ENCODE measurements around the gene NFKBIE. TPM values are rescaled to one million over a fixed set of nuclear protein-coding genes. Genes with fewer than 3 reads are reported as not detected.

The NFKBIE gene
- total and polyA plus RNA-seq, 2 of the 13 experiments (the other 11 are each of a cell fraction or from before 2014, with no cell fraction given): 6.7 to 14.5 TPM

- TF ChIP-seq HOMEZ (CRISPR knock-in tag; IDR thresholded peaks at IDR 0.05; ENCODE audit: low read depth) (no peak), HDAC1 (CRISPR knock-in tag; IDR thresholded peaks at IDR 0.05) (no peak), ZNF234 (CRISPR knock-in tag; conservative IDR thresholded peaks at IDR 0.05) (no peak), ZBTB38 (CRISPR knock-in tag; IDR thresholded peaks at IDR 0.05) (no peak), E2F2 (CRISPR knock-in tag; IDR thresholded peaks at IDR 0.05; ENCODE audit: borderline replicate concordance) (no peak), TCF7L2 (IDR thresholded peaks at IDR 0.05; ENCODE audit: low read depth, low read length) (no peak), TRIM22 (IDR thresholded peaks at IDR 0.05) (no peak), PRPF4 (IDR thresholded peaks at IDR 0.05; ENCODE audit: low read depth, low read length, poor library complexity, severe bottlenecking) (no peak), ZNF180 (CRISPR knock-in tag; IDR thresholded peaks at IDR 0.05; ENCODE audit: borderline replicate concordance, low read depth) (no peak), TOE1 (CRISPR knock-in tag; IDR thresholded peaks at IDR 0.05) (no peak), ZNF432 (CRISPR knock-in tag; IDR thresholded peaks at IDR 0.05; ENCODE audit: borderline replicate concordance) (no peak), CSRNP1 (CRISPR knock-in tag; IDR thresholded peaks at IDR 0.05) (0 out of 2 replicates have a peak, but pooled peaks have one; percentile 4), ZNF609 (CRISPR knock-in tag; IDR thresholded peaks at IDR 0.05; ENCODE audit: borderline replicate concordance) (no peak), ZEB1 (IDR thresholded peaks at IDR 0.05; ENCODE audit: insufficient replicate concordance, low read depth) (no peak), ATF5 (CRISPR knock-in tag; IDR thresholded peaks at IDR 0.05; ENCODE audit: low read depth) (0 out of 2 replicates have a peak, but pooled peaks have one; percentile 19)
Measured at GRCh38 chr6:44257753-44258324, 7.5 kb downstream of the NFKBIE start (continued).

Measured in HepG2 (cell line).